Kidney glomerular epithelial cell (primary cell): Measurements from ENCODE around the gene PTPN23.

ENCODE experiments used
- DNase-seq: peaks from one replicate; lab custom pipeline; 2025; lab: John Stamatoyannopoulos, UW

Gene PTPN23

DNA sequence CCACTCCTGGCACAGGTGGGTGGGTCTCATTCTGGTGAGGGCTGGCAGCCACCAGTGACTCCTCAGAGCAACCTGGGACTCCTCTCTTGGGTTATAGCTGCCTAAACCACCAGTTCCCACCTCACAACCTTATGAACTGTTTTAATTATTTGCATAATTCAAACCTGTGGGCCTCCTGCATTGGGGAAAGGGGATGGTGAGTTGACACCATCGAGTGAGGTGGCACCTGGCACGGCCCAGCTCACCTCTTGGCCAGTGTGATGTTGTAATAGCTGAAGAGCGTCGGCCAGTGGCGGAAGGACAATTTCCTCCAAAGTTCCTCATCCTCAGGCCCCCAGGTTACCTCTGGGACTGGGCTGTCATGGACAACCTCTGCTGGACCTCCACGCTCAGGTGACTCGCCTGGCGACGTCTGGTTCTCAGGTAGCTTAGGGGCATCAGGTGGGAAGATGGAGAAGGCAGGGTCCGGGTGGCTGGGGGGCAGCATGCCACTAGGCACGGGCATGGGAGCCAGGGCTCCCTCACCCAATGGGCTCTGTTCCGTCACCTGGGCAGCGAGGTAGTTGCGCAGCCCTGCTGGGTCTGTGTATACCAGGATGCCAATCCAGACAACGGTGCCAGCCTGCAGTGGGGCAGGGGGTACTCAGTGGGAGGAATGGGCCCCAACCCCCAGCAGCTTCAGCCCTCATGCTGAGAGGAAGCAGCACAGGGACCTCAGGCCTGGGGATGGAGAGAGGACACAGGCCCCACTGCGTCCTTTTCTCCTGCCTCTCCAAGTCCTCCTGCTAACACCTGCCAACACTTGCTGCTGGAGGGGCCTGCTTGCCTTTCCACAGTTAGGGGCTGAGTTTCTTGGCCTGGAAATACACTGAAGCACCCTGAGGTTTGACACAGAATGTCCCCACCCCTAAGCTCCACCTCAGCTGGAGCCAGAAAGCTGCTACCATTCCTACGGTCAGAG, 38.5 kb downstream of the PTPN23 start:
- DNase-seq: no peak

DNA sequence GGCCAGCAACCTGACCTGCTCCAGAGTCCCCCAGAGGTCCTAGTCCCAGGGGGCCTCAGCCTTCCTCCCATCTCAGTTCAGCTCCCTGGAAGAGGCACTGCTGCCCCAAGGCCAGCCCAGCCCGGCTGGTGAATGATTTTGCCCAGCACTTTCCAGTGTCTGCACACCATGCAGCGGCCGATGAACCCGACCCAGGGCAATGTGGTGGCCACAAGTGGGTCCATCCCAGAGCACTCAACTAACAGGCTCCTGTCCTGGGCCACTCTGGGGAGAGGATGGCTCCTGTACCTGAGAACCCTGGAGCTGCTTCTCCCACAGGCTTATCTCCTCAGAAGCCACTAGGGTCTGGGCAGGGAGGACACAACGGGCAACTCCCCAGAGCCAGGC, 39.2 kb downstream of the PTPN23 start:
- DNase-seq: no peak

DNA sequence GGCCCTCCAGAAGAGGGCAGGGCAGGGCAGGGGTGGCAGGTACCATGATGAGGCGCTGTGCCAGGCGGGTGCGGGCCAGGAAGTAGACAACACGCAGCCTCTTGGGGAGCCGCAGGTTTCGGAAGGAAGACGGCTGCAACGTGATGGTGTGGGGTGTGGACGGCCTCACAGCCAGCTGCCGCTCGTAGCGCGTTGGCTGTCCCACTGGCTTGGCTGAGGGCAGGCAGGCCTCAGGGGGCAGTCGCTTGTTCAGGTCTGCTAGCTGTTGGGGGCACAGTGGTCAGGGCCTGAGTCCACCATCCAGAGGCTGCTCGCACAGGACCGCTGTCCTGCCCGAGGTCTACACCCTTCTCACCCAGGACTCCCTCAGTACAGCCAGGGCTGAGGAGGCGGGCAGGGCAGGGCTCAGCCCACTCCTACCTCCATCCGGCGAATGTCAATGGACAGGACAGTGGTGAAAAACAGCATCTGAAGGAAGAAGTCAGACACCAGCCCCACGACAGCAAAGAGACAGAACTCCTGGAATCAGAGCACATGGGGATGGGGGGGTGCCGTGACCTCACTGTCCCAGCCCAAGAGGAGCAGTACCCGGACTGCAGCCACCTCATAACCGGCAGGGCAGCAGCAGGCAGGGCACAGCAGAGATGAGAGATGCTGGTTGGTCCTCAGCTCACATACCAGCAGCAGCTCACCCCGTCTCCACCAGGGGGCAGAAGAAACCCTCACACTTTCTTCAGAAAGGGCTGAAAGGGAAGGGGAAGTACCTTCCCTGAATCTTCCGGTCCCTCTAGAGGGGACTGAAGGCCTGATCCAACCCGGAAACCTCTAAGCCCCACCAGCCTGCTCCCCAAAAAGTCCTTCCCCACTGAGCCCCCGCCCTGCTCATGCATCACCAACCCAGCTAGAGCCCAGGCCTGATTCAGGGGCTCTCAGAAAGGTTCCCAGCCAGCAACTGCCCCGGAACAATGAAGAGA, 40.0 kb downstream of the PTPN23 start:
- DNase-seq: peak; percentile 87

DNA sequence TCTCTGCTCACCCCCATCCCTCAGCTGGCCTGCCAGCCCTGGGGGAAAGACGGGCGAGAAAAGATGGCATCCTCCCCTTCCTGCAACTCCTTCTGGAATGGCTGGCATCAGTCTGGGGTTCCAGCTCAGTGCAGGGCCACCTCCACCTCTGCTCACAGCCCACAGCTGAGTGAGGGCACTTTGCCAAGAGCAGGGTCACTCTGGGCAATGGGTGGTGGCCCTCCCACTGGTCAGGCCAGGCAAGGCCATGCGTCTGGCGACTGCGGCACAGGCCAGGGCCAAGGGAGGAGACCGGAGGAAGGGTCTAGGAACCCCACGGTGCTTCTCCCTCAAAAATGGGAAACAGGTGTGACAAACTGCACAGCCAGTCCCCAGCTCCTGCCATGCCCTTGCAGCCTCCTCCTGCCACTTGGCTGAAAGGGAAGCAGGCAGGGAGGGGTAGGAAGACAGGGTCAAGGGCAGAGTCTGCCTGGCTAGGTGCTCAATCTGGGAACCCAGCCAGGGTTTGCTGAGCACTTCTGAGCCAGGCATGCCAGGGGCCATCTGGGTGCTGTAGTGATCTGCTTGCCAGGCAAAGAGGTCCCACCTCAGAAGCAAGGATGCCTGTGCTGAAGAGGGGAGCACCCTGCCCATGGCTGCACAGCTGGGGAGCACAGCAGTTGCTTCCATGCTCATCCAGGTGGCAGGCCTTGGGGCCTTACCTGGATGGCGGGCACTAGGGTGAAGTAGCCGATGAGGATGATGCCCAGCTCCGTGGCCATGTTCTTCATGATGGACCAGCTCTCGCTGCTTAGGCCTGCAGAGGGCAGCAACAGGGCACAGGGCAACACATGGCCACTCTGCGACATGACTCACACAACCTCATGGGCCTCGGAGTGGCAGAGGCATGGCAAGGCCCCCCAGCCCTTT, 41.2 kb downstream of the PTPN23 start:
- DNase-seq: no peak

DNA sequence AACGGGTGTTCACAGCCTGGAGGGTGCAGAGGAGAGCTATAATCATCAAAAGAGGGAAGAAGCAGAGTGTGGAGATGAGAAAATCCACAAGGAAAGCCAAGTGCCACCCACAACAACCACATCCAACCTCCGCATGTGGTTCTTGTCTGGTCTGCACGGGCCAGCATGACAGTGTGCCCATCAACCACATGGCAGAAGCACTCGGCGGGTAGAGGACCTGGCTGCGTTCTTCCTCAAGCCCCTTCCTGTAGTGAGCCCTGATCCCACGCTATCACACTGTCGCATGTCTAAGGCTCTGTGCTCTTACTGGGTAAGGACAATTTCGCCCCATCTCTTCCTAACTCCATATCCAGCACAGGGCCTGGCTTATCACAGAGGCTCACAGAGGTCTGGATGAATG, 41.9 kb downstream of the PTPN23 start:
- DNase-seq: no peak

DNA sequence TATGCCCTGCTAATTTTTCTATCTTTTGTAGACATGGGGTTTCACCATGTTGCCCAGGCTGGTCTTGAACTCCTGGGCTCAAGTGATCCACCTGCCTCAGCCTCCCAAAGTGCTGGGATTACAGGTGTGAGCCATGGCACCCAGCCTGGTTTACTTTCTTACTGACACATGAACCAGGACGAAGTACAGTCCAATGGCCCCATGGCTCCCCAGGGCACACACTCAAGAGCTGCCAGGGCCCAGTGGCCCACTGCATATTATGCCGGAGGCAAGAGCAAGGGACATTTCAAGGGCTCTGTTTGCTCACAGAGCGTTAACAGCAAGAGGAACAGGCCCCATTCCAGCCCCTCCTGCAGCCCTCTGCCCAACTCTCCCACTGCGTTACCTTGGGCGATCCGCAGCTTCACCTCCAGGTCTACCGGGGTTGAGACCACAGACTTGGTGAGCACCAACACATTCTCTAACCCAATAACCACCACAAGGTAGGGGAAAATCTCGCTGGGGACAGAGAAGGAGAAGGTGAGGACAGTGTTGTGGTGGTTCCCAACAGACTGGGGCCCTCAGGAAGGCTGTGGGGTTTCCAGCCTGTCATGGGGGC, 42.8 kb downstream of the PTPN23 start:
- DNase-seq: no peak

DNA sequence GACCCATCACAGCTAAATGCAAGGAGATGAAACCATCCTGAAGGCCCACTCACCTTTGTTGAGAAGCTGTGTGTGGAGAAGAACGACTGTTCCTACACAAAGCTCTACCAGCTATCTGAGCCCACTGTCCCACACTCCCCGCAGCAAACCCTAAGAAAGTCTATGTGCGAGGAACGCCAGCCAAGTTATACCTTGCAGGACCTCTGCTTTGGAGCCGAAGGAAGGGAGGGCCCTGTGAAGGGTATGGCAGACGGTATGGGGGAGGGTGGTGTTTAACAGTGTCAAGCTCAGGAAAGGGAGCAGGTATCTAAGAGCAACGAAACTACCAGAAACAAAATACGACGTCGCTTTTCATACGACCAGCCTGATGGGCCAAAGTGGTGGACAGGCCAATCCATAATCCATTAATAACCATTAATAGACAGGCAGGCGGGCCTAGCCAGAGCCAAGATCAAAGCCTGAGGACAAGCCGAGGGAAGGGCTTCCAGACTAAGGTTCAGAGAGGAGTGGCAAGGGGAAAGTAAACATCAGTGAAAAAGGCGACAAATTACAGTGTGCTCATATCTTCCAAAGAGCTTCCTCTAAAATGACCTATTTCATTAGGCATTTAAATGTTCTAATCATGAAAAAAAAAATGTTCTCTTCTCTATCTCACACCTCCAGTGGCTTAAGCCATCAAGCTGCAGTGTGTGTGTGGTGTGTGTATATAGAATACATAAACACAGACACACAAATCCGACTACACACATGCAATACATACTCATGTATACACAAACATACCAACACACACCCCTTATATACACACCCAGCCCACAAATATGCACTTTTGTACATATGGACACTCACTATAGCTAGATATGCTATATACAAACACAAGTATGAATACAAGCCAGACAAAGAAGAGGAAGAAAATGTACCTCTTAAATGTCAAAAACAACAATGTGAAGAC, 43.9 kb downstream of the PTPN23 start:
- no peak for DNase-seq

DNA sequence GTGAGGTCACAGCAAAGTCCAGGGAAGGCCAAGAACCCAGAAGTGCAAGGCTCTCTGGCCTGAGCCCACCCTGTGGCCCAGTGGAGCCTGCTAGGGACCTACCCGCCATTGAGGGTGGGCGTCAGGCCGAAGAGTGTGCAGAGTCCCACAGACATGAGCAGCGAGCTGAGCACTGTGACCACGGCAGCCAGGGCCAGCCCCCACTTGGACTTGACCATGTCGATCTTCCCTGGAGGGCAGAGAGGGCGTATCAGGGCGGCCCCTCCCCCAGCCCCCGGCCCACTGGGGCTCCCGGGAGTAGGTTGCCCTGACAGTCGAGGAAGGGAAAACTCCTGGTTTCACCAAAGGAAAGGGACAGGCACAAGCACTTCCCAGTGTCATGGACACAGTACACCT, 44.6 kb downstream of the PTPN23 start:
- no peak for DNase-seq

DNA sequence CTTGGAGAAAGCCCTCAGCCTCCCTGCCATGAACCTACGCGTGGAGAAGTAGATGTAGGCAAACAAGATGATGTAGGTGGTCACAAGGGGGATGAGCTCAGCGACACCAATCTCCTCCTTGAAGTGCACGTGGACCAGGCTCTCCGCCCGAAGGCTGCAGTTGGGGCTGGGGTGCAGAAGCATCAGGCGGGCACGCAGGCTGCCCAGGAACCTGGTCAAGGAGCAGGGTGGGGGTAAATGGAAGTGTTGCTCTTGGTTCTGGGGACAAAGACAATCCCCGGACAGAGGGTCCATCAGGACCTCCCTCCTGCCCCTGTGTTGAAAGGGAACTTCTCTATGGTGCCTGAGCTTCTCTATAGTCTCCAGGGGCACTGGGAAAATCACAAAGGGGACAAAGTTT, 45.1 kb downstream of the PTPN23 start:
- DNase-seq: no peak

DNA sequence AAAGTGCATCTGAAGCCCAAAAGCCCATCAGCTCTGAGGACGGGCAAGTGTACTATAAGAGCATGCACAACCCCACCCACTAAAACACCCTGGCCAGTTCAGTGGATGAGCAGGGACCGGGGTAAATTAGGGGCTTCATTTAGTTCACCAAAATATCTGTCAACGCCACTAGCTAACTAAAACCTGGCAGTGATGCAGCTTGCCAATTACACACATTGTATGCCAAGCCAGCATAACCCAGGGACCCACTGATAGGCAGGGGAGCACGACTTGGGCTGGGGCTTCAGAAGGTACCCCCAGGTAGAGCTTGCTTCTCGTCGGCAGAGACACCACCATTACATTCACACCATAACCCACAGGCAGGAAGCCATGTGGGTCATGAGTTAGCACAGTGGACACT, 47.0 kb downstream of the PTPN23 start:
- DNase-seq: no peak

DNA sequence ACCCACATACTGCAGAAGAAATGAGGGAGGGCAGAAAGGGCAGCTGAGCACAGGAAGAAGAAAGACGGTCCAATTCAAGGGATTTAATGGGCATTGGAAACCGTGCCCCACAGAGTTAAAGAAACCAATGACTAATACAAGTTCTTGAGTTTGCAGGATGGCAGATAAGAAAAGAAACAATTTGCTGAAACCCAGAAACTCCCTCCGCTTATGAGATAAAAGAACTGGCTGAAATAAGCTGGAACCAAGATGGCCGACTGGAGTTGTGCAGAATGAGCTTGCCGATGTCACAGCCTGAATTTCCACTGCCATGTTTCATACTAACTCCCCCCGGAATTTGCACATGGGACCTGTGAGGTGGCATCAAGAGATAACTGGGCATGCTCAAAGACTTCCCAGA, 47.8 kb downstream of the PTPN23 start:
- no peak for DNase-seq

DNA sequence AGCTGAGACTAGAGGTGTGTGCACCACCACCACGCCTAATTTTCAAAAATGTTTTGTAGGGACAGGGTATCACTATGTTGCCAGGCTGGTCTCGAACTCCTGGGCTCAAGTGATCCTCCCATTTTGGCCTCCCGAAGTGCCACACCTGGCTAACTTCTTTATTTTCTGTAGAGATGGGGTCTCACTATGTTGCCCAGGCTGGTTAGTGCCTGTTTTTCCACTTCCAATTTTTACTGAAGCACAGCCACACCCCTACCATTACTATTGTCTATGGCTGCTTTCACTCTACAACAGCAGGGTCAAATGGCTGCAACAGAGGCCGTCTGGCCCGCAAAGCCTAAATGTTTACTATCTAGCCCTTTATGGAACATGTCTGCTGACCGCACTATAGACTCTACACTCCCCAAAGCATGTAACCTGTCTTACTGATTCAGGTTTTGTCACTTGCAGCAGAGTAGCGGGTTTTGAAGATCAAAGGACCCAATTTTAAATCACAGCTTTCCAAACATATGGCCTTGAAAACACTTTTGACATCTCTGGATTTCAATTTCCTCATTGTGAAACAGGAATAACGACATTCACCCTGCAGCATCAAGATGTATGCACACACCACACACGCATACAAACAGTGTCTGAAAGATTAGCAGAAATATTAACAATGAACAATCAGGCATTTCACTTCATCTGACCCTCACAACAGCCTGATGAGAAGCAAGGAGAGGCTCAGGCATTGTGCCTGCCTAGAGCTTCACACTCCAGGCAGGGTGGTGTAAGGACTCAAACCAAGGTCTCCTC, 48.9 kb downstream of the PTPN23 start:
- no peak for DNase-seq

DNA sequence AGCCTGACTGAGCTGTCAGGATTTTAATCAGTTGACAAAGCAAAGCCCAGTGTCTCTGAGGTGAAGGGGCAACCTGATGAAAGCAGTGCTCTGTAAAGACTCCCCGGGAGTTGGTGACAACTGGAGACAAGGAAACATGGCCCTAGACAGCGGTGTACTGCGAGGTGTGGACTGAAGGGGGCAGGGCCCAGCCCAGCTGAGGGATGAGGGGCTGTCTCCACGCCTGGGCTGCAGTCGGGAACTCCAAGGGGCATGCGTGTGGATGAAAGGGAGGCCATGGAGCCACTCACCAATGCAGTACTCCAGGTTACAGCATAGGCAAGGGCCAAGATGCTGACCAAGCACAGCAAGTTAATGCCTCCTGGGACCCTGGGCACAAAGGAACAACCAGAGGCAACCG, 49.8 kb downstream of the PTPN23 start:
- no peak for DNase-seq

DNA sequence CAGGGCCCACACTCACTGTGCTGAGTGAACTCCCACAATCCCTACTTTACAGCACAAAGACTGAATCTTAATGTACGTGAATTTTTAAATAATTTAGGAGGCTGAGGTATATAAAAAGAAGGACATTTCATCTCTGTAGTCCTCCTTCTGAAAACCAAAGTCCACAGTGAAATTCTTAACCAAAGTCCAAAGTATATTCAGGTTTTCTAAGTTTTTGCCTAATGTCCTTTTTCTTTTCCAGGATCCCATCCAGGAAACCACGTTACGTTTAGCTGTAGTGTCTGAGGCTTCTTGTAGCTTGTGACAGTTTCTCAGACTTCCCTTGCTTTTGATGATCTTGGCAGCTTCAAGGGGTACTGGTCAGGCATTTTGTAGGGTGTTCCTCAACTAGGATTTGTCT, 50.4 kb downstream of the PTPN23 start:
- no peak for DNase-seq

DNA sequence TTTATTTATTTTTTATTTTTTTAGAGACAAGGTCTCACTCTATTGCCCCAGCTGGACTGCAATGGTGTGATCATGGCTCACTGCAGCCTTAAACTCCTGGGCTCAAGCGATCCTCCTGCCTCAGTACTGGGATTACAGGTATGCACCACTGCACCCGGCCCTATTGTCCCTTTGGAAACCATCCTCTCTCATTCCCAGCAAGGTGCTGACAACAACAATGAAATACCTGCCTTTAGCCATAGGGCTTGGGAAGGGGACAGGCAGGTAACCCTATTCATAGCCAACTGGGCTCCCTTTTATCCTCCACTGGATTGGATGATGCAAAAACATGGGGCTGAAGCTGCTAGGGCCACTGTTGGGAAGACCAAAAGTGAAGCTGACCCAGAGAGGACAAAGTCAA, 51.9 kb downstream of the PTPN23 start:
- no peak for DNase-seq

DNA sequence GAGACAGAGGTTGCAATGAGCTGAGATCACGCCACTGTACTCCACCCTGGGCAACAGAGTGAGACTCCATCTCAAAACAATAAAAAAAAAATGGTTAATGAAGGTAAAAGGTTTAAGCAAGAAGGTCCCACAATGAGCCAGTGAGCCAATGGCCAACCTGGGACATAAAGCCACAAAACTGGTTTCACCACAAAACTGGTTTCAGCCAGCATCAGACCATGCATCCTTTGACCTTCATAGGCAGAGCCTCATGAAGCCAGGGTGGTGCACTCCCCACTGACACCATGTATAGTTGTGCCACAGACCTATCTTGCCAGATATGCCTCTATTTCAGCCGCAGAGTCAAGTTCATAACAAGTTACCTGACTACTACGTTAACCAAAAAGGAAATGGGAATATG, 53.0 kb downstream of the PTPN23 start:
- DNase-seq: no peak

DNA sequence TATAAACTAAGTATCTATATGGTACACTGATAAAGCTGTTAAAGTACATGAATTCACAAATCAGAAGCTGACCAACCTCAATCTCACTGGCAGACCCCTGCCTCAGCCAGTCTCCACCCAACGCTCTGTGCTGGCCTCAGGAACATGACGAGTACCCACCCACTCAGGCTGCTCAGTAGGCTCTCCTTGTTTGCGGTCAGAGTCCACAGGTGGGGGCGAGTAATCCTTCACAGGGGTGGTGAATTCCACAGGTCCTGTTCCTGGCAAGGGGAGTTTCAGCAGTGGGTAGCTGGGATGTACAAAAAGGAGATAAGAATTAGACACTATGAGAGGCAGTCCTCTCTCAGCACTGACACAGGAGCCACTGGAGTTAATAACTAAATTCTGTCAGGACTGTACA, 54.0 kb downstream of the PTPN23 start:
- DNase-seq: no peak

DNA sequence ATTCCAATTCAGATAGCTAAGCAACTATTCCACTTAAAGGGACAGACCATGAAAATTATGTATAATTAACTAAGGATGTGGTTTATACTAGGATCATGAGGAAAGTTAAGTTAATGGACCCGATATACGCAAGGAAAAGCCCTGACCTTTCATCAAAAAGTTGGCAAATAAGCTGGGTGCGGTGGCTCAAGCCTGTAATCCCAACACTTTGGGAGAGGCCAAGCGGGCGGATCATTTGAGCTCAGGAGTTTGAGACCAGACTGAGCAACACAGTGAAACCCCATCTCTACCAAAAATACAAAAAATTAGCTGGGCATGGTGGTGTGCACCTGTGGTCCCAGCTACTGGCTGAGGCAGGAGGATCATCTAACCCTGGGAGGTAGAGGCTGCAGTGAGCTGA, 55.4 kb downstream of the PTPN23 start:
- no peak for DNase-seq

DNA sequence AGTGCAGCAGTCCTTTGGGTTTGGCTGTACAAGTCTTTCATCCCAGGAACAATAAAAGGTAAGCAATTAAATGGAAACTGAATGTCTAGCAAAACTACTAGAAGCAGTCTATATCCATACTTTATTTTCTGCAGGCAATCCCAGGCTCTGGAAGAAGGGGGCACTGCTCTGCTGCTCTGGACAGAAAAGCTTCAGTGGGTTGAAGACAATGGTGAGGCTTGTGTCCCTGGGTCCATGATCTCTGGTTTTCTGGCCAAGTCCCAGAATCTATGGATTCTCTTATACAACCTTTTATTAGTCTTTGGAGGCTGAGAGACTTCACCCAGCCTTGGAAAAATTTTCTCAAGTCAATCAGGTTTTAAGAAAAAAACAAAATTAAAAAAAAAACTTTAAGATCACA, 59.3 kb downstream of the PTPN23 start:
- DNase-seq: no peak
